ENCODE data around the gene URI1.

URI1 gene

GRCh38 chr19:29971002-29971401 is 29.0 kb downstream of the URI1 start:
- DNase-seq (ENCODE audit: low read depth), result no peak

GRCh38 chr19:29971648-29972047 is 29.6 kb downstream of the URI1 start:
- no peak for DNase-seq (ENCODE audit: low read depth)

GRCh38 chr19:29974701-29975100 is 32.7 kb downstream of the URI1 start:
- DNase-seq (ENCODE audit: low read depth), result no peak

- no peak for DNase-seq (ENCODE audit: low read depth)
Measured at GRCh38 chr19:29976151-29976943, 34.3 kb downstream of the URI1 start.

GRCh38 chr19:29978080-29978479 is 36.0 kb downstream of the URI1 start:
- no peak for DNase-seq (ENCODE audit: low read depth)

- no peak for DNase-seq (ENCODE audit: low read depth)
Measured at GRCh38 chr19:29983568-29983967, 41.5 kb downstream of the URI1 start.

- no peak for DNase-seq (ENCODE audit: low read depth)
Measured at GRCh38 chr19:29985196-29985595, 43.2 kb downstream of the URI1 start.

GRCh38 chr19:29988351-29988750 is 46.3 kb downstream of the URI1 start:
- no peak for DNase-seq (ENCODE audit: low read depth)

GRCh38 chr19:29992233-29992867 is 50.3 kb downstream of the URI1 start:
- DNase-seq (ENCODE audit: low read depth), result no peak

GRCh38 chr19:29999490-29999889 is 57.5 kb downstream of the URI1 start:
- DNase-seq (ENCODE audit: low read depth), result no peak

- no peak for DNase-seq (ENCODE audit: low read depth)
Measured at GRCh38 chr19:30000862-30001261, 58.8 kb downstream of the URI1 start.

- DNase-seq (ENCODE audit: low read depth), result no peak
Measured at GRCh38 chr19:30001301-30001700, 59.3 kb downstream of the URI1 start.

- no peak for DNase-seq (ENCODE audit: low read depth)
Measured at GRCh38 chr19:30001791-30002190, 59.8 kb downstream of the URI1 start.

- DNase-seq (ENCODE audit: low read depth), result no peak
Measured at GRCh38 chr19:30003866-30004265, 61.8 kb downstream of the URI1 start.

GRCh38 chr19:30004403-30004802 is 62.4 kb downstream of the URI1 start:
- DNase-seq (ENCODE audit: low read depth), result no peak

GRCh38 chr19:30006207-30006606 is 64.2 kb downstream of the URI1 start:
- no peak for DNase-seq (ENCODE audit: low read depth)

- DNase-seq (ENCODE audit: low read depth), result no peak
Measured at GRCh38 chr19:30008169-30008568, 66.1 kb downstream of the URI1 start.

- no peak for DNase-seq (ENCODE audit: low read depth)
Measured at GRCh38 chr19:30009013-30009412, 67.0 kb downstream of the URI1 start.

- no peak for DNase-seq (ENCODE audit: low read depth)
Measured at GRCh38 chr19:30011051-30011578, 69.1 kb downstream of the URI1 start.

- DNase-seq (ENCODE audit: low read depth), result no peak
Measured at GRCh38 chr19:30014770-30015169, 72.7 kb downstream of the URI1 start.

- no peak for DNase-seq (ENCODE audit: low read depth)
Measured at GRCh38 chr19:30017172-30017571, 75.1 kb downstream of the URI1 start.

GRCh38 chr19:30020189-30020588 is 78.2 kb downstream of the URI1 start:
- DNase-seq (ENCODE audit: low read depth), result no peak

- DNase-seq (ENCODE audit: low read depth), result no peak
Measured at GRCh38 chr19:30022659-30023058, 80.6 kb downstream of the URI1 start.

- DNase-seq (ENCODE audit: low read depth), result no peak
Measured at GRCh38 chr19:30023330-30023729, 81.3 kb downstream of the URI1 start.

Measured in activated gamma-delta T cell treated with anti-CD3 and anti-CD28 coated beads, Interleukin-2, amount 50 U/mL, for 16 hours (primary cell).